Stimulated activated naive CD4-positive, alpha-beta T cell treated with Interleukin-2 at 50 U/mL for 16 hours (primary cell): ENCODE measurements around the gene CD53.
A peak's percentile ranks its signal among the peaks of the same experiment; 100 is the strongest.

Experiments
- DNase-seq: peaks from one replicate; lab custom pipeline; 2025; lab: John Stamatoyannopoulos, UW

CD53 gene

DNA sequence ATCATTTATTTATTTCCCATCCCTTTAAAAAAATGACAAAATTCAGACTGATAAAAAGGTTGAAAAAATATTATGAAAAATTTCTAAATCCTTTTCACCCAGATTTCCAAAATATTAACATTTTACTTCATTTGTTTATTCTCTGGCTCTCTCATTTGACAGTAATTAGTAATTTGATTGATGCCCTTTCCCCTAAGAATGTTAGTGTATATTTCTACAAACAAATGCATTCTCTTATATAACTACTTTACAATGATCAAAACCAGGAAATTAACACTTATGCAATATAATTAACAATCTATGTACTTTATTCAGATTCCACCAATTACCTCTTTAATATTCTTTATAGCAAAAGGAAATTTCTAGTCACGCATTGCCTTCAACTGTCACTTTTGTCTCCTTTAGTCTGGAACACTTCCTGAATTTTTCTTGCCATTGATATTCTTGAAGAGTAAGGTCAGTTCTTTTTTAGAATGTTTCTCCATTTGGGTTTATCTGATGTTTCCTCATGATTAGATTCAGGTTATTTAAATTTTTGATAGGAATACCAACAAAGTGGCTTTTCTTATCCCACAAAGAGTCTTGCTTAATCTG, 3.9 kb downstream of the CD53 start:
- no peak for DNase-seq

DNA sequence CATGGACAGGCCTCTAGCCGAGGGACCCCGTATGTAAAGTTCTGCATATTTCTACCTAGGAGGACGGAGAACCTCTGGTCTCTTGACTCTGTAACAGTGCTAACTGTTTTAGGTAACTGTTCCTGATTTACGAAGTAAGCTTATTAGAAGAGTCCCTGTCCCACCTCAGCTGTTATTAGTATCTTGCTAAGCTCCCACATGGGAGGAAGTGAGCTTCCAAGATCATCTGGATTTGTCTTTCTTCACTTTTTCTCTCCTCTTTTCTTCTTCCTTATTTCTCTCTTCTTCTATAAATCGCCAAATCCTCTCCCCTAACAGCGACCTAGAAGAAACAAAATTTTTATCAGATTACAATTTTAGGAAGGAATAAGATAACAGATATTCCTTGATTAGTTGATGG, 4.4 kb downstream of the CD53 start:
- DNase-seq: no peak

DNA sequence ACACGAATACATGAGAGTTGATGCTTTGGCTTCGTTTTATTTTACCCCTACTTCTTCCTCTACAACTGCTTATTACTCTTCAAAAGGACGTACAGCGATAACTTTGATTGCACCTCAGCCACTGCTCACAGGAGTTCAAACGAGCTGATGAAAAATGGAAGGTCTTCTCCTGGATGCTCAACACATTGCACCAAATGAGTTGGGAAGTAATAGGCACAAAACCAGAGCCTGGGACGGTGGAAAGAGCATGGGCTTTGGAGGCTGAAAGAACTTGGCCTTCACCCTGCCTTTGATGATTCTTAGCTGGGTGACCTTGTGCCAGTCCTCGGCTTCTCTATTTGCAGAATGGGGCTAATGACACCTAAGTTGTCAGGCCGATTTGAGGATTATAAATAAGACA, 4.8 kb downstream of the CD53 start:
- no peak for DNase-seq

DNA sequence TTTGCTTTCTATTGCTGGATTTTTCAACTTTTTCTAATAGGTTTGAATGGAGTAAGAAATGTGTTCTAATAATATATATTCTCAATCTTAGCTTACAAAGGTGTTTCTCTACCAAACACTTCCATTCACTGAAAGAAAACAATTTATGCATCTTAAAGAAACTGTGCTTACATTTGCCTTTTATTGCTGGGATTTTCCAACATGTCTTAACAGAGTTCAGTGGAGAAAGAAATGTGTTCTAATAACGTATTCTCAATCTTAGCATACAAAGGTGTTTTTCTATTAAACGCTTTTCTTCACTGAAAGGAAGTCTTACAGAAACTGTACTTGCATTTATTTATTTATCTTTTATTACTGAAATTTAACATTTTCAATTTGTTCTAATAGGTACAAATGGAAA, 5.6 kb downstream of the CD53 start:
- DNase-seq: no peak

DNA sequence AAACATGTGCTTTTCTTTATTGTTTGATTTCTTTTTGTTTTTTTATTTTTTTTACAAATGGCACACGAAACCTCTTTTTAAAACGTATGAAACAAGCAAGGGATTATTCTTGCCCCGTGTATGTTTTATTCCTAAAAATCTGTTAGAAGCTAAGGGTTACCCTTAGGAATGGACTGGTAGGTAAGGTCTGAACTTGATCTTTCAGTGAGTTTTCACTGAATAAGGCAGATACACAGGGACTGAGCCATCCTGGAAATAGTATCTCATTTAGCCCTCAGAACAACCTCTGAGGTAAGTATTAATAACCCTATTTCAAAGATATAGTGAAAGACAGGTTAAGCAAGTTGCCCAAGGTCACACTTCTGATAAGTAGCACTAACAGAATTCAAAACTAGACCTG, 6.0 kb downstream of the CD53 start:
- DNase-seq: no peak

DNA sequence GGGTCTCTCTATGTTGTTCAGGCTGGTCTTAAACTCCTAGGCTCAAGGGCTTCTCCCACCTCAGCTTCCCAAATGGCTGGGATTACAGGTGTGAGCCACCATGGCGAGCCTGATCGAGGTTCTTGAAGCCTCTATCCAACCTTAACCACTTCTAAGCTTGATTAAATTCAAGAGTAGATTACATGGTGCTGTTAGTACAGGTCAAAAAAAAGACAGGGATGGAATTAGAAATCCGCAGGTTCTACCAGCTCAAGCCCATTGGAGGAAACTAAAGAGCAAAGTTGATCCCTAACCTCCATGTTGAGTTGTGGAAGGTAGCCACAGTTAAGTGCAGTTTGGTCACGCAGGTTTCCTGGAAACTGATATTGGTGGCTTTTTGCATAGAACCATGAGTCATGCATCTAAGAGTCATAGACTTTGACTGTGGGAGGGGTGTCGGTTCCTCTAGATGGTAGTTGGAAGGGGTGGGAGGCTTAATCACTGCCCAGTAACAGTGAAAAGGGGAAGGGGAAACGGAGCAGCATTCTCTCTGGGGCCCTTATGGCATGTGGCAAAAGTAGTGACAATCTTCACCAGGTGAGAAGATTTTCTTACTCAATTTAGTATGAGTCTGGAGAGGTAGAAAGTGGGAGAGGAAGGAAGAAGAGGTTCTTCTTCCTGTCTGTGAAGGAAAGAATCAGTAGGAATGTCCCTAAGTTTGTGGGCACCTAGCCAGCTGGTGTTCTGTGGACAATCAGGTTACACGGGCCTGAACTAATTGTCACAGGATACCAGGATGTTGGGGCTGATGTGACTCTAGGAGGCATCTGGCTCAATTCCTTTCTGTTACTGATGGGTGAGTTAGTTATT, 7.0 kb downstream of the CD53 start:
- DNase-seq: peak; percentile 67

DNA sequence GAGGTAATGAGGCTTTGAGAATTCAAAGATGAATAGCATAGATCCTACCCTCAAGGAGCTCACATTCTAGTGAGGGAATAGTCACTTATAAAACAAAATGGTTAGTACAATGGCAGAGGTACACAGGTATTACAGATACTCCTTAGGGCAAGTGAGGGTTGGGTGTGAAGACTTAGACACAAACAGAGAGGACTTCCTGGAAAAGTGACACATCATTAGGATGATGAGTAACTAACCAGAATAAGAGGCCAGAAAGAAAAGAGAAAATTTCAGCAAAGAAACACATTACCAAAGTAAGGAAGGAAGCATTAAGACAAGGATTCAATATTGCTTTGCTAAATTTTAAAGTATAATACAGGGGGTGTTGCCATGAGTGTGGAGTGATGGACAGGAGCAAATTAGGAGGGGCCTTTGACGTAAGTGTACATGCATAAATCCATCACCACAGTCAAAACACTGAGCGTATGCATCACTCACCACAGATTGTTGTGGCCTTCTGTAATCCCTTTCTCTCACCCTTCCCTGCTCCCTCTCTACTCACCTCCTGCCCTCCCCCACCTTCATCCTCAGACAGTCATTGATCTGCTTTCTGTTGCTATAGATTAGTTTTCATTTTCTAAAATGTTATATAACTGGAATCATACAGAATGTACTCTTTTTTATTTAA, 7.9 kb downstream of the CD53 start:
- DNase-seq: peak; percentile 36

DNA sequence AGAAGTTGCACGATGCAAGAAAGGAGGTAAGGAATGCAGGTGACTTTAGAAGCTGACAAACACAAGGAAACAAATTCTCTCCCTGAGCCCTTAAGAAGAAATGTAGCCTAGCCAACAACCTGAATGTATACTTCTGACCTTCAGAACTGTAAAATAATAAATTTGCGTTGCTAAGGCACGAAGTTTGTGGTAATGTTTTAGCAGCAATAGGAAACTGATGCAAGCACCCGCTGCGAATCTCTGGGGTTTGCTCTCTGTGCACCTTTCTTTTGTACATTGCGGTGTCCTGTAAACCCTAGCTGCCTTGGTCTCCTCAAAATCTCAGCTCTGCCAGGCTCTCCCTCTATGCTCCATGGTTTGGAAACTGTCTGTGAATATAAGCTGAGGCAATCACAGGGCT, 15.1 kb downstream of the CD53 start:
- DNase-seq: no peak

DNA sequence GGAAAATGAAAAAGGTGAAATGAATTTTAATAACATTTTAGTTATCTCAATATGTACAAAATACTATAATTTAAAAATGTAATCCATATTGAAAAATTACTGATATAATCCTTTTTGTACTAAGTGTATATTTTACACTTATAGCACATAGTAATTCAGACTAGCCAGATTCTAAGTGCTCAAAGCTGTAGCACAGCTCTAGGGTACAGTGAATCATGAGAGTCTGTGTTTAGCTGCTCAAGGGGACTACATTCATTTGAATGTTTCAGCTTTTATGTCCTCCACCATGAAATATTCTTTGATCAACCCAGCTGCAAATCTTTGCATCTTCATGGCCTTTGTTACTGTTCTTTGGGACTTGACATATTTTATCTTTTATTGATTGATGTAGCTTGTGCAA, 15.7 kb downstream of the CD53 start:
- DNase-seq: no peak

DNA sequence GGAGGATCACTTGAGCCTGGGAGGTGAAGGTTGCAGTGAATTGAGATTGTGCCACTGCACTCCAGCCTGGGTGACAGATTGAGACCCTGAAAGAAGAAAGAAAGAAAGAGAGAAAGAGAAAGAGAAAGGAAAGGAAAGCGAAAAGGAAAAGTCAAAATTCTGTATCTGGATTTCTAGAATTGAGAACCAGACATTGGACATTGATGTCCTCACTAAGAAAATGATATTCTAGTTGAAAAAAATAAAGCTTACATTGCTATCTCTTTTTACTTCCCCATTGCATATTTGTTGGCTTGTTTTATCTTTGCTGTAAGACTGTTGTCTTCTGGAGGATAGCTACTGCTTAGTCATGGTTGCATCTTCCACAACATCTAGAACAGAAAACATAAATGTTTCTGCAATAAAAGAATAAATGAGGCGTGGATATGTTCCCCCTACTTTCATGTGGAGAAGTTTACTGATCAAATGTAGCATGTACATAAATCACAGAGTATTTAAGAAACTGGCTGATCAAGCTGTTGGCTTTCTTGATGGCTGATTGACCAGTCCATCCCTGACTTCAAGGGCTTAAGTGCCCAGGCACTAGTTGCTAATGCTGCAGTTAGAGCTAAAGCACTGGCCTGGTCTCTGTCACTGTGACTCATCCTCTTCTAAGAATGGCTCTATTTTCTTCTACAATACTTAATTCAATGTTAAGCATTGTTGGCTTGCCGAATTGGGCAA, 17.7 kb downstream of the CD53 start:
- DNase-seq: no peak

DNA sequence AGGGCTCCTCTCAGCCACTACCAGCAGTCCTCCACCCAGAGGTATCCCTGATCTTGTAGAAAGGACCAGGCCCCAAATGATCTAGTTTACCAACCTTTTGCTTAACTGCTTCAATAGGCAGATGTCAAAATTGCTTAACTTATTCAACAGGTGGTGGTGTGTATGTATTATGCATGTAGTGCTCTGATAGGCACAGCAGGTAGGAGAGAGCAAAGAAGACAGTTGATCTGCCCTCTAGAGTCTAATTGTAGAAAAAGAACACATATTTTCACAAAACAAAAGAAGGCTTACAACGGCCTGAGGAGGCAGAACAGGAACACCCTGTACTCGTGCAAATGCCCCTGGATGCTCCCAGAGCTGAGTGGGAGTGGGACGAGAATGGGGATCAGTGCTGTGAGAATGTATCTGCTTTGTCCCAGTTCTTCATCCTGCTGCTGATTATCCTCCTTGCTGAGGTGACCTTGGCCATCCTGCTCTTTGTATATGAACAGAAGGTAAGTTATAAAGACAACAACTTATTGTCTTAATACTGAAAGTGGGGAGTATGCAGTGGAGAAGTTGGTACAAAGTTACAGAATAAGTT, 21.1 kb downstream of the CD53 start:
- no peak for DNase-seq

DNA sequence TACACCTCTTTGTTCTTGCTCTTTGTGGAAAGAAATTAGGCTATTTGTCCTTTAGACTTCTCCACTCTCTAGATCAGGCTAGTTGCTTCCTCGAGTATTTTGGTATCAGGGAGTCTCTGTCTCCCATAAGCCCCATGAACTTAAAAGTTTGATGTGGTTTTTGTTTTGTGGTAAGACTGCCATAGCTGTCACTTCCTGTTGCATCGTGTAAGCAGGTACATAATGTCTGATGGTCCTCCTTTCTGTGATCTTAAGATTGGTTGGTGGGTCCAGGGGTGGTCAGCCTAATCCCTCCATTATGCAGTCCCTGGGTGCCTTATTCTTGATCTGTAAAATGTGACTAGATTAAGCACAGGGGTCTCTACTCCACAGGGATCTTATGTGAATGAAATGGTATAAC, 23.1 kb downstream of the CD53 start:
- DNase-seq: no peak

DNA sequence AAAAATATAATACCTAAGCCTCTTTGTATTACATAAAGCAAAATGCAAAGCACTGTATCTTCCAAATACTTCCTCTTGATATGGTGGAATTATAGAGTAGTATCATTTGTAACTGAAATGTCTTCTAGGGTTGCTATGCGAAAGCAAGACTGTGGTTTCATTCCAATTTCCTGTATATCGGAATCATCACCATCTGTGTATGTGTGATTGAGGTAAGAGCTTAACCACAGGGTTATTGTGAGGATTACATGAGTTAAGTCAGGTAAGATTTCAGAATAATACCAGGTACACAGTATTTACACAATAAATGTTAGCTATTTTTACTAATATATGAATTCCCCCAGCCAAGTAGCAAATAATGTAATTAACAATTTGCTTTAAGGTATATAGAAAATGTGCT, 24.7 kb downstream of the CD53 start:
- no peak for DNase-seq

DNA sequence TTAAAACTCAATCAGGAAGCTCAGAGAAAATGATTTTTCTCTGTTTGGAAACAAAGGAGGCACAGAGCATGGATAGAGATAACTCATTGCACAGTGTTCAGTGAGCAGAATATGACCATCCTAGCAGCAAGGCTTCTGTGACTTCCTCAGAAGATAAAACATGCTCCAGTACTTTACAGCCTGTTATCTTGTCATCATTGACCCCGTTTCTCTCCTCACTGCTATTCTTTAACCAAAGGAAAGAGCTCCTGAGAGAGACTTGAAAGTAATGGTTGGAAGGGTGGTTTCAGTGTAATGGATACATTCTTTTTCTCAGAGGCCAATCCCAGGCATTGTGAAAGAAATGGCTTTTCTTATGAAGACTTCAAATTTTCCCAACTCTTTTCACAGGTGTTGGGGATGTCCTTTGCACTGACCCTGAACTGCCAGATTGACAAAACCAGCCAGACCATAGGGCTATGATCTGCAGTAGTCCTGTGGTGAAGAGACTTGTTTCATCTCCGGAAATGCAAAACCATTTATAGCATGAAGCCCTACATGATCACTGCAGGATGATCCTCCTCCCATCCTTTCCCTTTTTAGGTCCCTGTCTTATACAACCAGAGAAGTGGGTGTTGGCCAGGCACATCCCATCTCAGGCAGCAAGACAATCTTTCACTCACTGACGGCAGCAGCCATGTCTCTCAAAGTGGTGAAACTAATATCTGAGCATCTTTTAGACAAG, 25.9 kb downstream of the CD53 start:
- DNase-seq: no peak

DNA sequence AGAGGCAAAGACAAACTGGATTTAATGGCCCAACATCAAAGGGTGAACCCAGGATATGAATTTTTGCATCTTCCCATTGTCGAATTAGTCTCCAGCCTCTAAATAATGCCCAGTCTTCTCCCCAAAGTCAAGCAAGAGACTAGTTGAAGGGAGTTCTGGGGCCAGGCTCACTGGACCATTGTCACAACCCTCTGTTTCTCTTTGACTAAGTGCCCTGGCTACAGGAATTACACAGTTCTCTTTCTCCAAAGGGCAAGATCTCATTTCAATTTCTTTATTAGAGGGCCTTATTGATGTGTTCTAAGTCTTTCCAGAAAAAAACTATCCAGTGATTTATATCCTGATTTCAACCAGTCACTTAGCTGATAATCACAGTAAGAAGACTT, 26.5 kb downstream of the CD53 start:
- DNase-seq: no peak

DNA sequence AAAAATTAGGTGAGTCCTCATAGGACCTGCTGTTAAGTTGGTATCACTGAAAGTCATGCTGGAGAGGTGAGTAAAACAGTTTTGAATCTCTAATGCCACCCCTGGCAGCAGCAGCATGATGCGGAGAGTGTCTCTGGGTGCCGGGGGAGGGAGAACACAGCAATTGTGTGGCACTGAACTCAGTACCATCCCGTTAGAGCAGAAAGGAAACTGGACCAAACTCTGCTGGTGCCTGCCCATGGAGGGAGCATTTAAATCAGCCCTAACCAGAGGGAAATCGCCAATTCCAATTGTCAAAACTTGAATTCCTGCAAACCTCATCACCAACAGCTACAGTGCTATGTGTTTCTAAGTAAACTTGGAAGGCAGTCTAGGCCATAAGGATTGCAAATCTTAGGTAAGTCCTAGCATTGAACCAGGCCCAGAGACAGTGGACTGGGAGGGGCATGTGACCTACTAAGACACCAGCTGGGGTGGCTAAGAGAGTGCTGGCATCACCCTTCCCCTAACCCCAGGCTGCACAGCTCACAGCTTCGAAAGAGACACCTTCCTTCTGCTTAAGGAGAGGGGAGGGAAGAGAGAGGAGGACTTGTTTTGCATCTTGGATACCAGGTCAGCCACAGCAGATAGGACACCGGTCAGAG, 30.0 kb downstream of the CD53 start:
- DNase-seq: no peak

DNA sequence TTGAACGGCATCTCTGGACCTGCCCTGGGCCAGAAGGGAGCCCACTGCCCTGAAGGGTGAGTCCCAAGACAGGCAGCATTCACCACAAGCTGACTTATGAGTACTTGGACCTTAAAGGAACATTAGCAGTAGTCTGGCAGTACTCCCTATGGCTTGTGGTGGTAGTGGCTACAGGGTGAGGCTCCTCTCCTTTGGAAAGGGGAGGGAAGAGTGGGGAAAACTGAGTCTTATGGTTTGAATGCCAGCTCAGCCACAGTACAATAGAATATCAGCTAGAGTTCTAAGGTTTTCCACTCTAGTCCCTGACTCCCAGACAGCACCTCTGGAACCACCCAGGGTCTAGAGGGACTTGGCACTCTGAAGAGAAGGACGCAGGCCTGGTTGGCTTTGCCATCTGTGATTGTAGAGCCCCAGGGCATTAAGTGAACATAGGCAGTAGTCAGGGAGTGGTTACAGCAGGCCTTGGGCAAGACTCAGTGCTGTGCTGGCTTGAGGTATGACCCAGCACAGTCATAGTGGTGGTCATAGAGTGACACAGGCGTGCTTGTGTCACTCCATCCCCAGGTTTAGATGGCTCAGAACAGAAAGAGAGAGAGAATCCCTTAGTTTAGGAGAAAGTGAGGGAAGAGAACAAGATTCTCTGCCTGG, 31.0 kb downstream of the CD53 start:
- no peak for DNase-seq

DNA sequence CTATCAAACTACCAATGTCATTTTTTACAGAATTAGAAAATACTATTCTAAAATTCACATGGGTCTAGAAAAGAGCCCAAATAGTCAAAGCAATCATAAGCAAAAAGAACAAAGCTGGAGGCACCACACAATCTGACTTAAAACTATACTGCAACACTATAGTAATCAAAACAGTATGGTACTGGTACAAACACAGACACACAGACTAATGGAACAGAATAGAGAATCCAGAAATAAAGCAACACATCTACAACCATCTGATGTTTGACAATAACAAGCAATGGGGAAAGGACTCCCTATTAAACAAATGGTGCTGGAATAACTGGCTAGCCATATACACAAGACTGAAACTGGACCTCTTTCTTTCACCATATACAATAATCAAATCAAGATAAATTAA, 39.8 kb downstream of the CD53 start:
- no peak for DNase-seq

DNA sequence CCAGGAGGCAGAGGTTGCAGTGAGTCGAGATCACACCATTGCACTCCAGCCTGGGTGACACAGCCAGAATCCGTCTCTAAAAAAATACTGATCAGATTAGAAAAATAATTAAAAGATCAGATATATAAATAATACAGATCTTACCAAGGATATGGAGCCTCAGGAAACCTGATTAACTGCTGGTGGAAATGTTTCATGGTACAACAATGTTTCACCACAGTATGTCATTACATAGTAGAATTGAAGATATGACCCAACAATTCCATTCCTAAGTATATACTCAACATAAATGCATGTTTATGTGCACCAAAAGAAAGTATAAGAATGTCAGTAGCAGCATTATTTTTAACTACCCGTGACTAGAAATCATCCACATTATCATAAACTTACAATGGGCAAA, 41.7 kb downstream of the CD53 start:
- no peak for DNase-seq

DNA sequence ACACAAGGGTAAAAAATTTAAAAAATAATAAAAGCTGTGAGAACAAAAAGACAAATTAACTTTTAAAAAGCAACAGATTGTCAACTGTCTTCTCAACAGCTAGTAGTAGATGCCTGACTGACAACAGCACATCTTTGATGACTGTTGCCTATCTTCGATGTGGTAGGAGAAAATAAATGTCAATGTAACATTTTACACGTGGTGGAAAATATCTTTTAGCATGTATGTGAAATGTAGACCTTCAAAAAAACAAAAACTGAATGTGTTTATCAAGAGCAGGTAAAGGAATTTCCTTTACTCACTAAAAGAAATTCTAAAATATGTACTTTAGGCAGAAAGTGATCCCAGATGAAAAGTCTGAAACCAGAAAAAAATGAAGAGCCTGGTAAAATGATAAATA, 42.9 kb downstream of the CD53 start:
- no peak for DNase-seq

DNA sequence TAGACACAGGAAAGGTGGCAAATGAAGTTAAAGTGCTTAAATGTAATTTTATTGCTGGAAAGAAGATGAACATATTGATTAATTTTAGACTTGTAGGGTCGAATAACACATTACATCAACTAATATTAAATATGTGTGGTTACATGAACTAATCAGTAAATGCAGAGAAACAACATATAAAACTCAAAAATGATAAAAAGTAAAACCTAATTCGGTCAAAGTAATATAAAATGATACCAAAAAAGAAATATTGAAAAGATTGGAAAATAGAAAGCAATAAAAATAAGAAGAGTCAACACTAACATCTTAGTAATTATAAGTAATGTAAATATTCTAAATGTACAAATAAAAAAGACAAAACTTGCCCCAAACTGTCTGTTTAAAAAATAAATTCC, 43.3 kb downstream of the CD53 start:
- no peak for DNase-seq
